Progenitor cell of endocrine pancreas (in vitro differentiated cells): Measurements from ENCODE around the gene ARHGAP15. TPM values are rescaled to one million over a fixed set of nuclear protein-coding genes. Genes with fewer than 3 reads are reported as not detected.

ENCODE experiments used
- DNase-seq: peaks from one replicate; pipeline ENCODE4 v3.0.0; 2021; ENCODE audit warnings: low spot score; ENCODE audit not compliant: unreplicated experiment
- H3K27ac Mint-ChIP-seq: 2 replicates; pipeline ENCODE4 v1.8.0; 2021; ENCODE audit warnings: mild to moderate bottlenecking, moderate library complexity, mixed read lengths
- H3K27me3 Mint-ChIP-seq: 2 replicates; pipeline ENCODE4 v1.8.0; 2021; ENCODE audit warnings: mixed read lengths
- H3K36me3 Mint-ChIP-seq: 2 replicates; pipeline ENCODE4 v1.8.0; 2022; ENCODE audit warnings: mixed read lengths; ENCODE audit not compliant: insufficient read depth
- H3K4me1 Mint-ChIP-seq: 2 replicates; pipeline ENCODE4 v1.8.0; 2021; ENCODE audit warnings: low read depth, mixed read lengths
- H3K4me3 Mint-ChIP-seq: 2 replicates; pipeline ENCODE4 v1.8.0; 2021; ENCODE audit warnings: low read depth, mild to moderate bottlenecking, moderate library complexity, mixed read lengths
- H3K9me3 Mint-ChIP-seq: 2 replicates; pipeline ENCODE4 v1.8.0; 2021; ENCODE audit warnings: low read depth, mixed read lengths
- total RNA-seq: library from RNA; stranded (reverse); gene quantifications from 2 replicates; pipeline ENCODE4 v1.2.1, GENCODE V29; 2021
- TF ChIP-seq, protein P1 (sequence below): fragments of 200-600 bp; sonication (generic); IDR thresholded peaks from one replicate; pipeline ENCODE4 v1.5.0; 2021; ENCODE audit warnings: antibody characterized with exemption, mild to moderate bottlenecking; ENCODE audit not compliant: unreplicated experiment

ARHGAP15 gene
- total RNA-seq, 1 donor from 2014 or later: not detected

DNA sequence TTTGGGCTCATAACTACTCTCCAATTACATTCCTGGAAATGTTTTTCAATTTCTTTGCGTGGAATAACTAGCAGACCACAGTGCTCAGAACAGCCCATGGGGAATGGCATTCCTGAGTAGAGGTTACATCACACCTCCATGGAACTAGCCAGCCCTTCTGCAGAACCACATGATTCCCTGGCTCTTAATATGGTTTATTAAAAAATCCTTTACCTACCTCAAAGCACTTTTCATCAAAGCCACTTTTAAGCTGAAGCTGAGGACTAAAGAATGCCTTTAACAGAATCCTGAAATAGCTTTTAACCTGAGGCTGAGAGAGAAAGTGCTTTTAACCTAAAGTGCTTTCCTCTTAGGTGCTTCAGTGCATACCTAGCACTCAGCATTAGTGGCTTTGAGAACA, 376.3 kb downstream of the ARHGAP15 start:
- H3K27me3 Mint-ChIP-seq: peaks cover 5% of the 10 kb centered on the region
- no peak overlapping the region for H3K4me3 Mint-ChIP-seq
- H3K9me3 Mint-ChIP-seq: peaks cover 3% of the 10 kb centered on the region
- DNase-seq: no peak
- H3K4me1 Mint-ChIP-seq: peaks cover 2% of the 10 kb centered on the region
- H3K36me3 Mint-ChIP-seq: no peaks in the 10 kb centered on the region
- TF ChIP-seq, protein P1, sequence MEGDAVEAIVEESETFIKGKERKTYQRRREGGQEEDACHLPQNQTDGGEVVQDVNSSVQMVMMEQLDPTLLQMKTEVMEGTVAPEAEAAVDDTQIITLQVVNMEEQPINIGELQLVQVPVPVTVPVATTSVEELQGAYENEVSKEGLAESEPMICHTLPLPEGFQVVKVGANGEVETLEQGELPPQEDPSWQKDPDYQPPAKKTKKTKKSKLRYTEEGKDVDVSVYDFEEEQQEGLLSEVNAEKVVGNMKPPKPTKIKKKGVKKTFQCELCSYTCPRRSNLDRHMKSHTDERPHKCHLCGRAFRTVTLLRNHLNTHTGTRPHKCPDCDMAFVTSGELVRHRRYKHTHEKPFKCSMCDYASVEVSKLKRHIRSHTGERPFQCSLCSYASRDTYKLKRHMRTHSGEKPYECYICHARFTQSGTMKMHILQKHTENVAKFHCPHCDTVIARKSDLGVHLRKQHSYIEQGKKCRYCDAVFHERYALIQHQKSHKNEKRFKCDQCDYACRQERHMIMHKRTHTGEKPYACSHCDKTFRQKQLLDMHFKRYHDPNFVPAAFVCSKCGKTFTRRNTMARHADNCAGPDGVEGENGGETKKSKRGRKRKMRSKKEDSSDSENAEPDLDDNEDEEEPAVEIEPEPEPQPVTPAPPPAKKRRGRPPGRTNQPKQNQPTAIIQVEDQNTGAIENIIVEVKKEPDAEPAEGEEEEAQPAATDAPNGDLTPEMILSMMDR: no peak
- no peak overlapping the region for H3K27ac Mint-ChIP-seq

DNA sequence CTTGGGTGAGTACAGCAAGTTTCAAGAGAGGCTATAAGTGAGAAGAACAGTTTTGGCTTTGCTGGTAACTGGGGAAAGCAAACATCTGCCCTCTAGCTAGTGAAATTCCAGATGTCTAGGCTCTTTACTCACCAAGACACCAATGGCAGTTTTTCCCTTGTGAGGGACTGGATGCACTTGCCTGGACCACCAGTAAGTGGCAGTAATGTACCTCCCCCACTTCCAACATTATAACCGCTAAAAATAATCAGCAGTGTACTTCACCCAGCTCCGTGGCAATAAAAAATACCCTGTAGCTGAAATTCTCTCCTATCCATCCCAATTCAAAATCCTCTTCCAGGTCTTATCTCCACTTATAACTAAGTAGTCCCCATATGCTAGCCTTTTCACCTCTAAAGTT, 383.9 kb downstream of the ARHGAP15 start:
- TF ChIP-seq, protein P1: peak; percentile 72
- Mint-ChIP-seq H3K27ac (no peak overlapping the region), H3K9me3 (peaks cover 3% of the 10 kb centered on the region), H3K4me3 (no peak overlapping the region), H3K4me1 (peaks cover 9% of the 10 kb centered on the region), H3K36me3 (no peaks in the 10 kb centered on the region), H3K27me3 (peaks cover 5% of the 10 kb centered on the region)
- no peak for DNase-seq

DNA sequence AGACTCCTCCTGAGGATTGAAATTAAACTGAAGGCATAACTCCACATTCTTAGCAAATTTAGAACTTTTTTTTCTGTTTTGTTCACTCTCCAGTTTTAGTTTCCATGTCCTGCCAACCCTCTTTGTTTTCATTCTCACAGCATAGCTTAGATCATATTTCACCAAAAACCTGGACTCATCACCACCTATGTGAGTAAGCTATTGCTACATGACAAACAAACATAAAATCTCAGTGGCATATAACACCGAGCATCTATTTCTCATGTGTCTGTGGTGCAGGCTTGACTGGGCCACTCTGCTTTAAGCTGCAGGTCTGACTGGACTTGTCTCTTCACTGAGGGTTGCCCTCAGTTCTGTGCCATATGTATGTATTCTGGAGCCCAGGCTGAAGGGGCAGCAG, 385.2 kb downstream of the ARHGAP15 start:
- H3K36me3 Mint-ChIP-seq: no peaks in the 10 kb centered on the region
- peaks cover 9% of the 10 kb centered on the region for H3K4me1 Mint-ChIP-seq

DNA sequence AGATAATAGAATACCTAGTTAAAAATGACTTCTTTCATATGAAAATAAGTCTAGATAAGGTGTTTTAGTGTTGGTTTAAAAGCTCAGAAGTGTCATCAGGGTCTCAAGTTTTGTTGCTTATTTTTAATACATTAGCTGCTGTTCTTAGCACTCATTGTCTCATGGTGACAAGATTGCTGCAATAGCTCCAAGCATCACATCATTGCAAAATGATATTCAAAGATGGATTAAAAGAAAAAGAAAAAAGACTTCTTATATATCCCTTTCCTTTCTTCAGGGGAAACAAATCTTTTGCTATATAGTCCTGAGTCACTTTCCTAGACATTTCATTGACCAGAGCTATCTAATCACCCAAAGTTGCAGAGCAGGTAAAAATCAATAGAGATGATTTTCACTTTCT, 386.1 kb downstream of the ARHGAP15 start:
- H3K4me3 Mint-ChIP-seq: no peak overlapping the region
- H3K36me3 Mint-ChIP-seq: no peaks in the 10 kb centered on the region
- DNase-seq: no peak
- TF ChIP-seq, protein P1: no peak
- H3K27me3 Mint-ChIP-seq: peaks cover 5% of the 10 kb centered on the region
- H3K9me3 Mint-ChIP-seq: peaks cover 3% of the 10 kb centered on the region
- H3K27ac Mint-ChIP-seq: no peak overlapping the region
- H3K4me1 Mint-ChIP-seq: peaks cover 9% of the 10 kb centered on the region

More for the DNA sequence above, 385.2 kb downstream of the ARHGAP15 start:
- no peak overlapping the region for H3K4me3 Mint-ChIP-seq
- no peak for DNase-seq
- H3K9me3 Mint-ChIP-seq: peaks cover 3% of the 10 kb centered on the region
- no peak overlapping the region for H3K27ac Mint-ChIP-seq
- TF ChIP-seq, protein P1: no peak
- peaks cover 5% of the 10 kb centered on the region for H3K27me3 Mint-ChIP-seq

DNA sequence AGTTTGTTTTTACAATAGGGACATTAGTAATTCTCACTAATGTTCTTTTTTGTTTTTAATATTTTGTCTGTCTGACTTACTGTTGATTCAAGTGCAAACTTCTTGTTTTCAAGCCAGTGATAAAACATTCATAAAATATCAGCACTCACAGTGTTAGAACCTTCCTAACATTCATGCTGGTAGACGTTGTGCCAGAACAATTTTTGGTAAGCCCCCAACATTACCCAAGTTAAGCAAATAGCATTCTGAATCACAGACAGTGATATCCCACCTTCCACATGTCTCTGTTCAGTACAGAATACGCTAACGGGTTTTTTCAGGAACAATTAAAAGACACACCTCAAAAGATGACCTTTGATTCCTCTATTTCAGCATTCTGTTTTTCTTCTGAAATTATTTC, 390.3 kb downstream of the ARHGAP15 start:
- TF ChIP-seq, protein P1: no peak
- Mint-ChIP-seq H3K4me3 (no peak overlapping the region), H3K9me3 (no peaks in the 10 kb centered on the region), H3K27ac (no peak overlapping the region), H3K27me3 (no peaks in the 10 kb centered on the region), H3K4me1 (peaks cover 8% of the 10 kb centered on the region), H3K36me3 (no peaks in the 10 kb centered on the region)
- no peak for DNase-seq
